HFFc6 (cell line): ENCODE results near the gene HSPA2. TPM values are rescaled to one million over a fixed set of nuclear protein-coding genes. Genes with fewer than 3 reads are reported as not detected.

Experiments
- DNase-seq: peaks from one replicate; pipeline ENCODE4 v3.0.0-alpha.2; 2018
- H3K27ac Mint-ChIP-seq: 2 replicates; pipeline ENCODE4 v1.8.0; 2020; ENCODE audit warnings: mild to moderate bottlenecking, mixed read lengths
- H3K27me3 Mint-ChIP-seq: 2 replicates; pipeline ENCODE4 v1.8.0; 2021; ENCODE audit warnings: mild to moderate bottlenecking, moderate library complexity, mixed read lengths; ENCODE audit not compliant: insufficient read depth
- H3K36me3 Mint-ChIP-seq: 2 replicates; pipeline ENCODE4 v1.8.0; 2021; ENCODE audit warnings: low read depth, mixed read lengths
- H3K4me1 Mint-ChIP-seq: 2 replicates; pipeline ENCODE4 v1.8.0; 2020; ENCODE audit warnings: low read depth, mixed read lengths
- H3K4me3 Mint-ChIP-seq: 2 replicates; pipeline ENCODE4 v1.8.0; 2020; ENCODE audit warnings: mild to moderate bottlenecking, moderate library complexity, mixed read lengths
- H3K9me3 Mint-ChIP-seq: 2 replicates; pipeline ENCODE4 v1.8.0; 2020; ENCODE audit warnings: mild to moderate bottlenecking, mixed read lengths
- CTCF ChIP-seq: fragments of 200-600 bp; sonication (generic); IDR thresholded peaks from 2 replicates; pipeline ENCODE4 v1.5.0; 2021; ENCODE audit warnings: antibody characterized with exemption, mild to moderate bottlenecking
- total RNA-seq, 6 experiments: library from RNA; stranded (reverse); fragmentation: NEBNext Ultra II Directional; extraction: Animal tissue kit (Norgen Biotek cat#: 25700); gene quantifications; 2 replicates in 1 of 6; 3 replicates in 5 of 6; pipeline ENCODE4 v1.2.3, GENCODE V29; 2021

HSPA2 gene
- total RNA-seq, 6 experiments from 2014 or later, result 5.6 to 9.6 (median 9.2) TPM

DNA sequence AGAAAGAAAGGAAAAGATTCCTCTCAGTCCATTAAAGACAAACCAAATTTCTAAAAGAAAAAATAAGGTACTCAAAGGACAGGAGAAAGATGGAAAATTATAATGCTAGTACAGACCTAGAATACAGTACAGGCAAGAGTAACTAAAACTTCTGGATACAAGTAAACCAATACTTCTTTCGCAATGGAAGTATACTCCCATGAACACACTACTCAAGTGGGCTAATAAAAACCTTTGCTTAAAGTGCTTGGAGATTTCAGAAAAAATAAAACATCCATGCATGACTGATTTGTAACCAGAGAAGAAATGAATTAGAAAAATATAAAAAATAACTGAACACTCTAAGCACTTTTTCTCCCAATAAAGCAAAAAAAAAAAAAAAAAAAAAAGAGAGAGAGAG lies 40.5 kb upstream of the HSPA2 start:
- no peak for DNase-seq
- H3K27me3 Mint-ChIP-seq, result 0 out of 2 replicates have a peak, but pooled peaks cover 3% of the 10 kb centered on the region

DNA sequence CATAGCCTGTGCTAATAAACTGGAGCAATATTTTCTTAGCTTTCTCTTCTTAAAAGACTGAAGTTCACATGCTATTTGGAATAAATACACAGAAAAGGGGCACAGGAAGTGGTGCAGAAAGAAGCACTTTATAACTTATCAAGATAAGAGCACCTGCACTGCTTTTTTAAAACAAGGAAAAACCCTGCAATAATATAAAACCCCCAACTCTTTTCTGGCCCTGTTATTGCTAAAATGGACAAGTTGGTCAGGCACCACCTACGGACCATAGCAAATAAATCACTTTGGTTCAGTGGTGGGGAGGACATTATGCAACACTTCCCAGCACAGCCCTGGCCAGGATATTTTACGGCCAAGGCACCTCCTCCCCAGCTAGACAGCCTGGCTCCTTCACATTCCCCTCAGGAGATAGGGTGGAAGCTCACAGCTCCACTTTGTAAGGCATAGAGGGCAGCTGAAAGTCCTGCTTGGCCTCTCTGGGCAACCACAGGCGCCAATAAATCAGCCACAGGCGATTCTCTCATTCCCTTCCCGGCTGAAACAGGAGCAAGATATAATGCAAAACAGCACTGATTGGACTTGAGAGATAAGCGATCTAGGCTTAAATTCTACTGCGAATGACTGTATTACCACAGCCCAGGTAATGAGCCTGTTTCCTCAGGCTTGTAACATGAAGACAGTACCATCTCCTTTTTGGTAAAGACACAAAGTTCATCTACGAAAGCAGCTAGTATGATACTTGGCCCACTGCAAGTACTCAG lies 39.0 kb upstream of the HSPA2 start:
- peak; percentile 86 for DNase-seq
- Mint-ChIP-seq H3K4me1 (peaks cover 45% of the 10 kb centered on the region), H3K27ac (peak overlapping the region; percentile 97), H3K27me3 (0 out of 2 replicates have a peak, but pooled peaks cover 3% of the 10 kb centered on the region), H3K36me3 (peaks cover 10% of the 10 kb centered on the region), H3K4me3 (peak overlapping the region; percentile 95), H3K9me3 (no peaks in the 10 kb centered on the region)
- TF ChIP-seq CTCF, result peak; percentile 27; the same call in 1 of the 2 replicates

More for the DNA sequence above, 40.5 kb upstream of the HSPA2 start:
- Mint-ChIP-seq H3K4me3 (no peak overlapping the region; the same call in 1 of the 2 replicates), H3K4me1 (peaks cover 36% of the 10 kb centered on the region), H3K27ac (peak overlapping the region; percentile 22; the same call in 1 of the 2 replicates), H3K9me3 (no peaks in the 10 kb centered on the region), H3K36me3 (peaks cover under 1% of the 10 kb centered on the region; the same call in 1 of the 2 replicates)
- TF ChIP-seq CTCF, result no peak

- H3K36me3 Mint-ChIP-seq, result peaks cover 10% of the 10 kb centered on the region
- 0 out of 2 replicates have a peak, but pooled peaks cover 3% of the 10 kb centered on the region for H3K27me3 Mint-ChIP-seq
- H3K27ac Mint-ChIP-seq, result peak overlapping the region; percentile 97
- no peak for DNase-seq
- no peaks in the 10 kb centered on the region for H3K9me3 Mint-ChIP-seq
- H3K4me1 Mint-ChIP-seq, result peaks cover 54% of the 10 kb centered on the region
- peak overlapping the region; percentile 95 for H3K4me3 Mint-ChIP-seq
- TF ChIP-seq CTCF, result no peak
These were observed 38.1 kb upstream of the HSPA2 start for GRCh38 chr14:64502456-64502855.

DNA sequence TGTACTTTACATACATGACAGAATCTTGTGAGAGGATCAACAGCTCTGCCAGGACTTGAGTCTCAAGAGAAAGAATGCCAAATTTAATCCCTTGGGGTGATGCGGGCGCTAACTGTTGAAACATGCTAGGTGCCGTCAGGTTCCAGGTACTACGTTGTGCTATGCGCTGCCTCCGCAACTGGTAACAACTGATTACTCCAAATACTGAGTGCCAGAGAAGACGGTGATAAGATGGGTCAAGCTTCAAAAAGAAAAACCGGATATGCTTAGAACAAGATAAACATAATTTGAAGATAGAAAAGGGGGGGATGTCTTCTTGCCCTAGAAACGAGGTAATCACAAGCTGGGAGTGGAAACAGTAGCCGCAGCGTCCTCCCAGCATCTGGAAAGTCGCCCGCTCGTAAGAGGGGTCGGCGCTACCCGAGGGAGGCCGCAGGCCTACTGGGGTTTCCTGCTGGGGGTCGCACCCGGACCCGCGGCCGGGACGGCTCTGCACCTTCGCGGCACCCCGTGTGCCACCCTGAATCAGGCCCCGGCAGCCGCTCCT lies 37.6 kb upstream of the HSPA2 start:
- DNase-seq, result no peak
- peak overlapping the region; percentile 97 for H3K27ac Mint-ChIP-seq
- no peaks in the 10 kb centered on the region for H3K9me3 Mint-ChIP-seq
- 0 out of 2 replicates have a peak, but pooled peaks cover 3% of the 10 kb centered on the region for H3K27me3 Mint-ChIP-seq
- peaks cover 59% of the 10 kb centered on the region for H3K4me1 Mint-ChIP-seq
- peak overlapping the region; percentile 95 for H3K4me3 Mint-ChIP-seq
- TF ChIP-seq CTCF, result no peak
- peaks cover 10% of the 10 kb centered on the region for H3K36me3 Mint-ChIP-seq

GRCh38 chr14:64503434-64504309 lies 36.9 kb upstream of the HSPA2 start, which contains the start of gene ZBTB25:
TSS of gene ZBTB25 (minus strand) at chr14:64503838. CDS start at chr14:64490533, 13,305 bp downstream.
- Mint-ChIP-seq H3K4me3 (peak within 1 kb of the TSS; percentile 95), H3K9me3 (no peaks in the 10 kb centered on the region), H3K36me3 (peaks cover 10% of the 10 kb centered on the region), H3K27ac (peak within 1 kb of the TSS; percentile 99), H3K27me3 (0 out of 2 replicates have a peak, but pooled peaks cover 3% of the 10 kb centered on the region), H3K4me1 (peaks cover 66% of the 10 kb centered on the region)
- peak; percentile 89 for DNase-seq
- TF ChIP-seq CTCF, result peak; percentile 6; the same call in 1 of the 2 replicates
